Measurements from ENCODE around the gene CBY3. TPM values are rescaled to one million over a fixed set of nuclear protein-coding genes. Genes with fewer than 3 reads are reported as not detected.
"Not testable (repeated sequence)": the region's sequence is repeated elsewhere in the genome, so short reads cannot be mapped to it uniquely, and the experiment has no call there.

Gene CBY3
- total and polyA plus RNA-seq, 2 donors (not counting 1 experiment from before 2014, with no cell fraction given), result 0.13 to 0.37 TPM

GRCh38 chr5:179633501-179634369 is 47.1 kb downstream of the CBY3 start:
- H3K79me2 ChIP-seq (ENCODE audit: control insufficient read depth, insufficient read depth, low read length); H3K9me3 ChIP-seq (ENCODE audit: control extremely low read depth in 1 of 3, control insufficient read depth in 2 of 3, insufficient read depth in 1 of 3, low read length in 2 of 3); H3K4me3 ChIP-seq (ENCODE audit: control extremely low read depth in 1 of 5, extremely low read depth in 1 of 5, insufficient read depth in 1 of 5, low read depth in 2 of 5, low read length in 4 of 5); H3K27me3 Mint-ChIP-seq; H3K36me3 ChIP-seq (replicated peaks in 1 of 2; ENCODE audit: control extremely low read depth in 1 of 2, control insufficient read depth in 1 of 2, extremely low read depth in 1 of 2, insufficient read depth in 2 of 2, low read length in 1 of 2); H3K27ac Mint-ChIP-seq; H4K20me1 ChIP-seq (ENCODE audit: control insufficient read depth, insufficient read depth, low read length, poor library complexity, severe bottlenecking); H3K9ac ChIP-seq (ENCODE audit: low read length); H3K4me1 ChIP-seq (ENCODE audit: control insufficient read depth in 2 of 2, insufficient read depth in 2 of 2, low read length in 2 of 2); H3K4me3 Mint-ChIP-seq; DNase-seq; H3K27me3 ChIP-seq (replicated peaks in 1 of 4; ENCODE audit: control extremely low read depth in 1 of 4, control insufficient read depth in 3 of 4, insufficient read depth in 4 of 4, low read length in 3 of 4); H3K4me1 Mint-ChIP-seq; H3K27ac ChIP-seq (ENCODE audit: low read length in 2 of 2); H3K9me3 Mint-ChIP-seq (ENCODE audit: insufficient read depth); intact Hi-C loops (cut with micrococcal nuclease): not testable (repeated sequence)
- peak overlapping the region; percentile 28 for H2AFZ ChIP-seq (ENCODE audit: insufficient read depth, low read depth, low read length, poor library complexity, severe bottlenecking)
- H3K4me2 ChIP-seq (replicated peaks; ENCODE audit: low read depth, low read length, poor library complexity, severe bottlenecking), result peak overlapping the region; percentile 47
- ChIA-PET POLR2A (interaction anchor here (1.2 kb wide), 1 partner anchor 10 kb away, joined by 3 read pairs; the partner anchor contains the start of gene HNRNPH1), CTCF (interaction anchor here (0.7 to 1.2 kb wide), 2 partner anchors 10 to 888 kb away, joined by 4 to 6 read pairs; partner anchors contain the start of gene HNRNPH1)
- peak; percentile 60 for ATAC-seq (ENCODE audit: low read depth)
- 91% methylated on average over 13 of the region's 38 CpGs for WGBS (ENCODE audit: insufficient coverage)

Small RNA genes within 50 kb of the gene (small RNA-seq; reads per million reads assigned to genes)
- gene RF00017 (ENCODE audit: insufficient read length, low read depth, low replicate concordance), result not detected

Other genes starting within 250 kb of the CBY3 start
- 99.8 and 109 TPM in 2 replicates for gene RUFY1, start 130.5 kb downstream of the CBY3 start, total RNA-seq
- gene RUFY1, start 130.5 kb downstream of the CBY3 start, polyA plus RNA-seq, result 38.5 and 55.7 TPM in 2 replicates
- 1,364 and 1,412 TPM in 2 replicates for gene HNRNPH1, start 57.4 kb downstream of the CBY3 start, total RNA-seq
- gene HNRNPH1, start 57.4 kb downstream of the CBY3 start, polyA plus RNA-seq, result 471 and 1,102 TPM in 2 replicates
- gene CANX, start 17.9 kb upstream of the CBY3 start, total RNA-seq, result 179 and 206 TPM in 2 replicates
- gene CANX, start 17.9 kb upstream of the CBY3 start, polyA plus RNA-seq, result 21.0 and 29.7 TPM in 2 replicates
- gene MAML1, start 51.8 kb upstream of the CBY3 start, total RNA-seq, result 50.6 and 57.6 TPM in 2 replicates
- gene MAML1, start 51.8 kb upstream of the CBY3 start, polyA plus RNA-seq, result 9.0 and 12.0 TPM in 2 replicates
- 3.7 and 3.8 TPM in 2 replicates for gene LTC4S, start 113.0 kb upstream of the CBY3 start, total RNA-seq
- 0.40 and 1.5 TPM in 2 replicates for gene LTC4S, start 113.0 kb upstream of the CBY3 start, polyA plus RNA-seq
- gene MGAT4B, start 125.8 kb upstream of the CBY3 start, total RNA-seq, result 139 and 165 TPM in 2 replicates
- gene MGAT4B, start 125.8 kb upstream of the CBY3 start, polyA plus RNA-seq, result 105 and 118 TPM in 2 replicates
- 400 and 451 TPM in 2 replicates for gene SQSTM1, start 139.9 kb upstream of the CBY3 start, total RNA-seq
- gene SQSTM1, start 139.9 kb upstream of the CBY3 start, polyA plus RNA-seq, result 72.2 and 175 TPM in 2 replicates
- 152 and 160 TPM in 2 replicates for gene MRNIP, start 177.8 kb upstream of the CBY3 start, total RNA-seq
- 136 and 178 TPM in 2 replicates for gene MRNIP, start 177.8 kb upstream of the CBY3 start, polyA plus RNA-seq
- gene TBC1D9B, start 226.9 kb upstream of the CBY3 start, total RNA-seq, result 144 and 149 TPM in 2 replicates
- gene TBC1D9B, start 226.9 kb upstream of the CBY3 start, polyA plus RNA-seq, result 122 and 143 TPM in 2 replicates